ENCODE measurements around the gene GBGT1.

GBGT1 gene

DNA sequence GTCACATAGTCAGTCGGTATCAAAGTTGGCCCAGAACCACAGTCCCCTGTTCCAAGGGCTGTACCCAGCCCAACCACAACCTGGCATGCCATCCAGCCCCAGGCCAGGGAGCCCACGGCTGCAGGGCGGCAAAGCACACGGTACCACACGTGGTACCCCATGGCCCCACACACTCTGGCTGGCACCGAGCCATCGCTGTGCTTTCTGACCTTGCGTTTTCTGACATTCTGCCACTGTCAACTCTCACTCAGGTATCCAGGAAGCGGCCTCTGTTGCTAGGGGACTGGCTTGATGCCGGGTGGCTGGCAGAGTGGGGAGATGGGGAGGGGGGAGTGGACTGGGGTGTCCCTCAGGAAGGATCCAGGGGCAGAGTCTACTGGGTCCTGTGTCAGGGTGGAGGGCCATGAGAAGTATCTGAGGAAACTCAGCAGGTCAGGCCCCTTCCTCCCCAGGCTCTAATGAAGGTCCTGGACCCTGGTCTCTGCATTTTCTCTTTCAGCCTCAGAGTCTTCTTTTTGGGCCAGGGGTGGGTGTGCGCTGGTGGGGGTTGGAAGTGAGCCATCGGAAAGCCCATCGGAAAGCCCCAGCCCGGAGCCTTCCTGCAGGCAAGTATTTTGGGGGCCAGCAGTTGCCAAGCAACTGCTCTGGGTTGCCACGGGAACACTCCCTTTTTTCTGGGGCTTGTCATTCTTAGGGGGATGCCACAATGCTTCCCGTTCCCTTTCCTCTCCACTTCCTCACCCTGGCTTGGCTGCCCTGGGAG is 21.7 kb downstream of the GBGT1 start:
- DNase-seq = no peak

DNA sequence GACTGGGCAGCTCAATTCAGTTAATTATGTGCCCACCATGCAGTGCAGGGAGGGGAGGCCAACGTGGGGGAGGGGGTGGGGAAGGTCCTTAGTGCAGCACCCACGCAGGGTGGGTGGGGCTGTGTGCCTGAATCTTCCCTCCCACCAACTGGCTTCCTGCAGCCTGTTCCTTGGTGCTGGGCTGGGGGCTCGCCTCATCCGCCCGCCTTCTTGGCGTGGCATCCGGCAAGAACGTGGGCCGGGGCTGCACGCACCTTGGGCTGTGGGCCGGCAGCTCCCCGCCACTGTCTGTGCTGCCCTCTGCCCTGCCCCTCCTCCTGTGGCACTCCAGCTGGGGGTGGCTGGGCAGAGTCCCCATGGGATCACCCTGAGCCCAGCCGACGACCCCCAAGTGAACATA is 23.1 kb downstream of the GBGT1 start:
- no peak for DNase-seq

DNA sequence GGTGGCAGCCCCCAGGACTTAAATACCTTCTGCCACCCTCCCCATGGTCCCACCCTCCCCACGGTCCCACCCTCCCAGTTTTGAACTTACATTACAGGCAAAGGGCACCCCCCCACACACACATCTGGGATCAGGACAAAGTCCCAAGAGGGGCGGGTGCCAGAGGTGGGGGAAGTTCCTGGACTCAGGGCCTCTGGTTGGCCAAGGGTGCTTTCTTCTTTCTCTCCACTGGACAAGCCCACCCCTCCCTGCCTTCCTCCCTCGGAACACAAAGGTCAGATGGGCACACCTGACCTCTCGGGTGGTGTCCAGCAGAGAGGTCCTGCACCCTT is 23.6 kb downstream of the GBGT1 start:
- DNase-seq = no peak

DNA sequence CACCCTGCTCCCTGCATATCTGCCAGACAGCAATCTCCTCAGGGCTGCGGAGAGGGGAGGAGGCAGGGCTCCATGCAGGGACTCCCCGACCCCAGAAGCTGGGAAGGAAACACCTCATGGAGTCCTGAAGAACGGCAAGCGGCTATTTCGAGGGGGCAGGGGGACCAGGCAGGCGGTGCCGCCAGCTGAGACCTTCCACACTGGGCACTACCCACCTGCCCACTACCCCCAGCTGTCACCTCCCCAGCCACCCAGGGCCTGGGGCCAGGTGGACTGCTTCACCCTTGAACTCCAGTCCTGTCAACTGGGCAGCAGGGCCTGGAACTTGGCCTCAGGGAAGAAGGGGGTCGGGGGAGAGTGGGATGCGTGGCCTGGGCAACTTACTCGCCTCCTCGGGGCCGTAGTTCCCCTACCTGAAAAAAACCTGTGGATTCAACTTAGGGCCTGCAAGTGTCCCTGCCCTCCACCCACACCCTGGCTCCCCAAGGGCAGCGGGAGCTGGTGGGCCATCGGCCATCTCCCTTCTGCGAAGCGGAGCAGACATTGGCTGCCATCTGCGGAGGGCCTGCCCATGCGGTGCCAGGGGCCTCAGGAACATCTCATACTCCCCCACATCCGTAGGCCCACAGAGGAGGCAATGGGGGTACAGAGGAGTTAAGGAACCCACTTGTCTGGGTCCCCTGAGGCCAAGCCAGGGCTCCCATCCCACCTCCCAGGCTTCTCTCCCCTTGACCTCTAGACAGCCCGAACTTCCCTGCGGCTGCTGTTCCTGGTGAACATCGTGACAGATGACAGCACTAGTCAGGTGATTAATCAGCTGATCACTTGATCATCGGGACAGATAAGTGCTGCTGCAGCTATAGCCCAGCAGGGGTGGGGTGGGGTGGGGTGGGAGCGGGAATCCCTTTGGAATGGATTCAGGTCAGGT is 24.2 kb downstream of the GBGT1 start:
- no peak for DNase-seq

DNA sequence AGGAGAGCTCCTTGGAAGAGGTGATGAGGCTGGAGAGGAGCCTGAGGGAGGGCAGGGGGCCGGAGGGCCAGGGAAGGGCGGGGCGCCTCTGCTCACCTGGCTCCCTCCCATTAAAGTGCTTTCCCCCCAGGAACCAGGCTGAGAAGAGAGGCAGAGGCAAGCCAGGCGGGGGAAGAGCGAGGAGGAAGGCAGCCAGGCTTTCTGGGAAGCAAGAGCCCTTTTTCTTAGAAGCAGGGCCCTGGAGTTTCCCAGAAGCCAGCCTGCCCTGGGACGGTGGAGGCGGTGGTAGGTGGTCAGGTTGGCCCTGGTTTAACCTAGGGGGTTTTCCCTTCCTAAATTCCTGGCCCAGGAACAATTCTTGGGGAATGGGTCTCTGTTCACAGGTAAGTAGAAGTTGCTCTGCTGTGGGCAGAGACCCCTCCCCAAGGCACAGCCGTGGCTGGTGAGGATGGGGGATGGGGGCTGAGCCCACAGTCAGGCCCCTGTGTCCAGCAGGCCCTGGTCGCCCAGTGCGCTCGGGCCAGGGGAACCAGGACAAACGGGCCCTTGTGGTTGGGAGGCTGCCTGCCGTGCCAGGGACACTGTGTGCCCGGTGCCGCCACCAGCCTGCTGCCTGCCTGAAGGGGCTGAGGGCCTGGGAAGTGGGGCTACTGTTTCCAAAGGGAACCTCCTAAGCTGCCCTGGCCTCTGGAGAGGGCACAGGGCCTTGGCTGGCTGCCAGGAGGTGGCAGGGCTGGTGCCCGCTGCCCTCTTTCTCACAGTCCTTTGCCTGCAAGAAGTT is 26.1 kb downstream of the GBGT1 start:
- no peak for DNase-seq

DNA sequence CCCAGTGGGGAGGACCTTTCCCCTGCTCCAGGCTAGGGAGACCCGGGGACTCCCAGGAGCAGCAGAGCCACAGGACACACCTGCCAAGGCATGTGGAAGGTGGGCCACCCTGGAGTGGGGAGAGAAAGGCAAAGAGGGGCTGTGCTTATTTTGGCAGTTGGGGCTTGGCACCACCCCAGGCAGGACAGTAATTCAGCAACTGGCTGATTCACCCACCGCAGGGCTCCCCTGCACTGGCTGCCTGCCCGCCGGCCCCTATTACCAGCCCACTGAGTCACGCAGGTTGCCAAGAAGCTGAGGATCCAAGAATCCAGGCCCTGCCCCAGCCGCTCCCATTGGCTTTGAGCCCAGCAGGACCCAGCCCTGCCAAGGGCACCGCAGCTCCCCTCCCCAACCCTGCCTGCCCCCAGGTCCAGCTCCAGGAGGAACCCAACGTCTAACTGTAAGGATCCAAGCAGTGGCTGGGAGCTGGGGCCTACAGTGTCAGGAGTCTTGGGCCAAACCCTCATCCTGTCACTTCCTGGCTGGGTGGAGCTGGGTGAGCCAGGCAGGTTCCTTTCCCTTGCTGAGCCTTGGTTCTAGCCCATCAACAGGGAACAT is 28.5 kb downstream of the GBGT1 start:
- no peak for DNase-seq

DNA sequence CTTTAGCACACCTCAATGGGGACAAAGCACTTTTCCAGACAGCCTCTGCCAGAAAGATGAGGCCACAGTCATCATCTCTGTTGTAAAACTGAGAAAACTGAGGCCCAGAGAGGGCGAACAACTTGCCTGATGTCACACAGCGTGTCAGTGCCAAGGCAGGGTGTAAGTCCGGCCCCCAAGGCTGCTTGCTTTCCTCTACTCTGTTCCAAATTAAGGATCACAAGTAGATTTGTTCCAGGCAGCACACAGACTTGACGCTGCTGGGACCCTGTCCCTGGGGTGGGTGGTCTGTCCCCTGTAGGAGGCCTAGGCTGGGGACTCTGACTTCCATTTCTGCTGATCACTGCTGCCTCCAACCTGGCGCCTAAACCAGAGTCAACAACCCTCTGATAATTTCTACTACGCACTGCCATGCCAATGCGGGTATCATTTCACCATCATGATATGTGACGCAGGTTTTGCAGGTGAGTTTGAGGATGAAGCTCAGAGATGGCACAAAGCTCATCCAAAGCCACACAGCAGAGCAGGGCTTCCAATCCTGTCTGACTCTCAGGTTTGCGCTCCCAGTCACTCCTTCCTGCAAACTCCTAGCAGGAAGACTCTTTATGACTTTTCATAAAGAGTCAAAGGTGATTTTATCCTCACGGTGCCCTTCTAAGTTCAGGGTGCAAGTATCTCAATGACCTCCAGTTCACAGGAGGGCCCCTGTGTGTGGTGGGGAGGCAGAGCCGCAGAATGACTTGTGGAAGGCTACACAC is 29.1 kb downstream of the GBGT1 start:
- no peak for DNase-seq

DNA sequence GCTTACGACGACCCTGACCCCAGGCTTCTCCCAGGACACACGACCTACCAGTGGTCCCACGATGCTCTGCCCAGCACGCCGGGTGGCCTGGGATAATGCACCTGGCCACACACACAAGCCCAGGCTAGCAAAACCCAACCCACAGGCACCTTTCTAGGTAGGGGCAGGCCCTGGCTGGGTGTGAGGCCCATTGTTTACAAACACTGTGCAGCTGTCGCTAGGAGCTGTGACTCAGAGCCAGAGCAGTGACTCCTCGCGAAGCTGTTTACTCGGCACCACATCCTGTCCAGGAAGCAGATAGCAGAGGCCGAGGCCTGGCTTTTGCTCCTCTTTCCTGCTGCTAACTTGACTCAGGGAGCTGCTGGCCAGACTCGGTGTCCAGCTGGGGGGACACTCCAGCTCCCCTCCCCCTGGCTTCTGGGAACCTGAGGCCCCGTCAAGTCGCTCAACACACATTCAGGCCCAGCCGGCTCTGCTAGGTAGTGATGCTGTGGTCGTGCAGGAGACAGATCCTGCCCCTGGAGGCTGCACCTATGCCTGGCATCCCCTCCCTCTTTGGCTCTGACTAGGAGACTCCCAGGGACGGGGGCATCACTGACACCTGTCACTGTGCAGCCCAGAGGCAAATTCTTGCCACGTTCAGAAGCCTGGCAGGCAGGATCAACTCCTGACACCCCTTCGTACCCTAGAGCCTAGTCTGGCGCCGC is 29.9 kb downstream of the GBGT1 start:
- DNase-seq = peak; percentile 0

DNA sequence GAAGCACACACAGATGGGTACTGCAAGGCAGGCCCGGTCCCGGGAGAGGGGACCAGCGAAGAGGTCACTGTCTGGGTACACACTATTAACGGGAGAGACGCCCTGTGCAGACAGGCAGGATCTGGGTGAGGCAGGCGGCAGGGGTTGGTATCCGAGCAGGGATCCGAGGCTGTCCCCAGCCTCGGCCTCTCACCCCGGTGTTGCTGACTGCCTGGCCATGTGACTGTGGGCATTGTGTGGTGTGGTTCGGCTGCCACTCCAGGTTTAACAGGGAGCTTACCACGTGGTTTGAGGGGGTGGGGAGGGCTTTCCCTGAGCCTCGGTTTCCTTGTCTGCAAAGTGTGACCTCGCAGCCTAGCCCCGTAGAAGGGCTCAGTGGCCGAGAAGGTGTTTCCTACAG is 31.5 kb downstream of the GBGT1 start:
- no peak for DNase-seq

DNA sequence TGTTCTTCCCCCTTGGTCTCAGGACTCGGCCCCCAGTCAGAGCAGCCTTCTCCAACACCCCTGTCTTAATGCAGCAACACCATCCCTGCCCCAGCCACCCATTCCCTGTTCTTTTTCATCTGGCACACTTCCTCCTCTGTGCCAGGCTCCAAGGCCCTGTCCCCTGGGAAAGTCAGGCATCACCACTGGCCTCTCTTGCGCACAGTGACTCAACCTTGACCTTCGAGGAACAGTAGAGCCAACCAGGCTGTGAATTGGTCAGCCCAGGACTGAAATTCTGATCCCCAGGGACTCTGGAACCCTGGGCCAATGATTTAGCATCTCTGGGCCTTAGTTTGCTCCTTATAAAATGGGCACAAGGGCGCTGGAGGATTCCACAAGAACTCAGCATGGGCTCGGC is 32.2 kb downstream of the GBGT1 start:
- no peak for DNase-seq

DNA sequence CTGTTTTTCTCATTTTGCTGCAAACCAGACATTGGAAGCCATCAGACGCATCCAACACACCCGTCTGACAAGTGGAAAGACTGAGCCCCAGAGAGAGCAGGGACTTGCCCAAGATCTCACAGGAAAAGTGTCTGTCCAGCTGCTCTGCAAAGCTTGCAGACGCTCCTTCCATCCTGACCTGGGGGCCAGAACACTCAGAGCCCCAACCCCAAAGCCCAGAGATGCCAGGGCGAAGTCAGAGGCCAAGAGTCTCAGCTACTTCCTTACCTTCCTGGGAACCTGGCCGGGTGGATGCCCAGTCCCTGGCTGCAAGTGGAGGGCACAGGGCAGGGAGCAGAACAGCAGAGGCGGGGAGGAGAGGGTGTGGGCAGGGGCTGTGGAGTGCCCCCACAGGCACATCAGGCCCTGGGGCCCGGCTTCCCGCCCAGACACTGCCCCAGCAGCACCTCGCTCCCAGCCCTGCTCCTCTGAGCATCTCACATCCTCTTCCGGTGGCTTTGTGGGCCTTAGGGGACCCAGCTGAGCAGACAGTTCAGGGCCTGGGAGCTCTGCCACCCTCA is 32.9 kb downstream of the GBGT1 start:
- DNase-seq = no peak

DNA sequence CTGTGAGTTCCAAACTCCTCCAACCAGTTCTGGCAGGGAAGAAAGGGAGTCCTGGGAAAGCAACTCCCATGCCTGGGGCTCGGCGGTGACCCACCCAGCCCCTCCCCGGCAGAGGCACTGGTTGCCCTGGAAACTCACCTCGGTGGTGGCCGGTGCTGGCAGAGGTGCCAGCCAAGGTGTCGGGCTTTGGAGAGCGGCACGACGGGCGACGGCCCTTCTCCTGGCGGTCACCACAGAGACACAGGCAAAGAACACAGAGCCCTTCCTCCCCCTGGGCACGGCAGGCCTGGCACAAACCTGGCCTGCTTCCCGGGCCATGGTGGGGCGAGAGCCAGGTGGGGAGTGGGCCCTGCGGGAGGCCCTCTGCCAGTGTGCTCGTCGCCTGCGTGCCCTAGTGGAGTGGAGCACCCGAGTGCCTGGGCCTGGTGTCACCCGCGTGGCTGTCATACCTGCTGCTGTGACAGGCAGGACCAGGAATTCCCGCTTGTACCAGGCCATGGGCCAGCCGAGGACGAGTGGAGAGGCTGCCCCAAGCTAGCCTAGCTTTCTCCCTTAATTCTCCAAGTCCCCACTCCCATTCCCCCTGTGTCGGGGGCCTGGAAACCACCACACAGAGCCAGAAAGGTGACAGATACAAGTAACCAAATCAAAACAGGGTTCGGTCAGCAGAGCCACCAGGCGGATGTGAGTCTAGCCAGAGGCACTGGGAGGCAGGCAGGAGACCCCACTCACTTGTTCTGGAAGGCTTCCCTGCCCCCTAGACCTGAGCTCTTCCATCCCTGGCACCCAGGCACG is 34.5 kb downstream of the GBGT1 start:
- DNase-seq = no peak

DNA sequence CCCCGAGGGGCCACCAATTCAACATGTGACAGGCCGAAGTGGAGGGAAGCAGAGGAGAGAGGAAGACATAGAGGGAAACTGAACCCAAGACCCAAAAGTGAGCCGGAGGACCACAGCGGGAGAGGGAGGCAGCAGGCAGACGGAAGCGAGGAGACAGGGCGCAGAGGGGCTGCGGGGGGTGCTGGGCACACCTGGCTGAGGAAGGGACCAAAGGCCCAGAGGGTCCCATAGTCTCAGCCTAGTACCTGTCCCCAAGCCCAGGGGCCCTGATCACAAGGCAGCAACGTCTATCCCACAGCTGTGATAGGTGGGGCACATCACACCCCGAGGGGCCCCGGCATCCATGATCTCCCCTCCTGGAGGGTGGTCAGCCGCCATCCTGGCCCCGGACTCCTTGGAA is 35.6 kb downstream of the GBGT1 start:
- DNase-seq = no peak

DNA sequence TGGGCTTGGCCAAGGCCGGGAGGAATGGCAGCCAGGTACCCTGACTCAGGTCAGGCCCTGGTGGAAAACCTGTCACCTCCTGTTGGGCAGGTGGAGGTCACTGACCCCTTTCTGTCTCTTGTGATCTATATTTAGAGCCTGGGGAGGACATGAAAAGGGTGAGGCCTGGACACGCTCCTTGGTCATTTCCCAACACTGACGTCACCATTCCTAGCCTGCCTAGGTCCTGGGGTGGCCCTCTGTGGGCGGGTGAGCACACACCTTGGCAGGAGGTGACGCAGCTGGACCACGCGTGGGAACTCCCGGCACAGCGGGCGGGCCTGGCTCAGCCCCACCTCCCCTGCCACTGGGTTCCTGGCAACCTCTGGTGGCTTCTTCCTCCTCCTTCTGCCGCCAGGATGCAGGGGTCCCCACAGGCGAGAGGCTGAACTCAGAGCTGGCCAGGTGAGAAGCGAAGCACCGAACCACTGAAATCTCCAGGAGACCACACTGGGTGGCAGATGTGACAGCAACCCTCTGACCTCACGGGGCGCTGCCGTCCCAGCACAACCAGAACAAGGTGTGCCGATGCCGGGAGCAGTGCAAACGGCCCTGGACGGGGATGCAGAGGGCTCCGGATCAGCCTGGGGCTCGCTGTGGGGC is 36.3 kb downstream of the GBGT1 start:
- no peak for DNase-seq

DNA sequence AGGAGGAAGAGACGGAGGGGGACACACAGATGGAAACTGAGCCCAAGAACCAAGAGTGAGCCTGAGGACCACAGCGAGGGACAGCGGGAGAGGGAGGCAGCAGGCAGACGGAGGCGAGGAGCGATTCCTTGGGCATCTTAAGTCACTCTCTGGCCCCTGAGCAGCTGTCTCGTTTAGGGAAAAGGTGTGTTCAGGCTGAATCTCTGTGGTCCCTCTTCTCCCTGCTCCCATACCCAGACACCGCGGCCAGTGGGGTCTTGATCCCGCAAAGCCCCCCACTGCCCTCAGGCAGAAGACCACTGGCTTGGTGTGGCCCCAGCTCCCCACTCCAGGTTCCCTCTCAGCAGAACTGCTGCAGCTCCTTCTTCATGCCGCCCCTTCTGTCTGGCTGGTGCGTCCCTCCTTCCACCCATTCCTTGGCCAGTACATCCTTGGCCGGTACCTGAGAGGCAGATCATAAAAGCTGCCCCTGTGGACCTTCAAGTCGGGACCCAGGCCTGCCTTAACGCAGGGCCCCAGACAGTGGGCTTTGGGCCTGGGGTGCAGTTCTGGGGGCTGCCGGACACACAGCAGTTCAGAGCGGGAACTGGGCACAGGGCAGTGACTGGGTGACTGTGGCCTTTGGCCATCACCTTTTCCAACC is 36.9 kb downstream of the GBGT1 start:
- DNase-seq = no peak

DNA sequence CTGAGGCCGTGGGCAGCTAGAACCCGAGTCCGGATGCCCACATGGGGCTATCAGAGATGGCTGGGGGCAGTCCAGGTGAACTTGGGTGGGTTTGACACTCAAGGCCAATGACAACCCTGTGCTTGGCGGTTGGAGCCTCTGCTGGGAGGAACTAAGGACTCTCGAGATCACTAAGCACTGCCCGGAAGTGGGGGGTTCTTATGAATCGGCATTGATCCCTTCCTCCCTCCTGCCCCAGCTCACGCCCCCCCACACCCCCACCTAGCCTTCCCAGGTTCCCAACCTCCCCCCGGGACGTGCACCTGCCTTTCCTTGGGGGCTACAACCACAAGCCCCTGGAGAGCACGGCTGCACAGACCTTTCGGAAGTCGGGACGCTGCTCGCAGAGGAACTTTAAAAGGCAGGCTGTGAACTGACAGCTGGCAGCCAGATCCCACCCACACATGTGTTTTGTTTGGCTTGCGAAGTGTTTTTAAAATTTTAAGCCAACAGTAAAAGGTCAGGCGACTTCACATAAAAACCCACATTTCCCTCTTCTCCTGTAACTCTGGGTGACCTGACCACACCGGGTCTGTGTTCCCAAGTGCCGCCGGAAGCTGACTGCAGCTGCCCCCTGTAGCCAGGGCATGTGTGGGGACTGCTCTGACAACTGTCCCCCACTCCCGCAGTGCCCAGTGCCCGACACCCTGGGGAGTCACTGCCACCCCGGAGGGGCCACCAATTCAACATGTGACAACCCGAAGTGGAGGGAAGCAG is 37.6 kb downstream of the GBGT1 start:
- no peak for DNase-seq

DNA sequence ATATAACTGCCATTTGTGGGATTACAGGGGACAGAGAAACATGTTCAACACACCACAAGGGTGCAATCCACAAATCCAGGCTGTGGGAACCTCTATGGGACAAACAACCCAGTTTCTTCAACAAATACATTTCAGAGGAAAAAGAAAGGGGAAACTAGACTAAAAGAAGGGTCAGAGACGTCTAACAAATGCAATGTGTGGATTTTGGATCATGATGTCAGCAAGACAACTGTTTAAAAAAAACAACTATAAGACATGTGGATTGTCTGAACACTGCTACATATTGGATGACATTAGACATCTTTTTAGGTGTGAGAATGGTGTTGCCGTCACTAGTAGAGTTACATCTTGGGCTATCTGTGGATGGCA is 38.8 kb downstream of the GBGT1 start:
- no peak for DNase-seq

DNA sequence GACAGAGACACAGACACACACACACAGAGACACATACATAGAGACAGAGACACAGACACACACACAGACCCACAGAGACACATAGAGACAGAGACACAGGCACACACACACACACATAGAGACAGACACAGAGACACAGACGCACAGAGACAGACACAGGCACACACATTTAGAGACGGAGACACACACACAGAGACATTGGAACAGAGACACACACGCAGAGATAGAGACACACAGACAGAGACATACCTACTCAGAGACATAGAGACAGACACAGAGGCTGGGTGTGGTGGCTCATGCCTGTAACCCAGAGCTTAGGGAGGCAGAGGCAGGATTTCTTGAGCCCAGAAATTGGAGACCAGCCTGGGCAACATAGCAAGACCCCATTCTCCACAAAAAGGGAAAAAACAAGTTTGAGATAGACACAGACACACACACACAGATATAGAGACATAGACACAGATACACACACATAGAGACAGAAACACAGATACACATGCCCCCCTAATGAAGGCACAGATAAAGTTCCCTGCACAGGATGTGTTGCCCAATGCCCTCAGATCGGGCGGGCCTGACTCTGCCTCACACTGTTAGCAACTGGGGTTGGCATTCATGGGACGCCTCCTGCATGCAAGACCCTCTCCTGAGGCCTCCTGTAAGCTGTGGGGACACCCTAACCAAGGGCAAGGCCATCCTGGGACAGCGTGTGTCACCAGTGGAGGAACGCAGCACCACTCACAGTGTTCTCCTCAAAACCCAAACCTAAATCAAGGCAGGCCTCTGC is 39.4 kb downstream of the GBGT1 start:
- DNase-seq = no peak
